HepG2 (cell line): ENCODE results near the gene RDH14. TPM values are rescaled to one million over a fixed set of nuclear protein-coding genes. Genes with fewer than 3 reads are reported as not detected.

Experiments used
- BRD4 ChIP-seq: sonication (generic); formaldehyde crosslinking; IDR thresholded peaks from 2 replicates; pipeline ENCODE4 v1.4.0; 2020; ENCODE audit warnings: missing genetic modification reagents
- CAMTA2 ChIP-seq: sonication (generic); formaldehyde crosslinking; IDR thresholded peaks from 2 replicates; pipeline ENCODE4 v1.4.0; 2020; ENCODE audit warnings: mild to moderate bottlenecking, missing genetic modification reagents, borderline replicate concordance
- GATAD2A ChIP-seq: IDR thresholded peaks from 2 replicates; pipeline ENCODE4 v1.6.1; 2016
- GTF3A ChIP-seq: sonication (generic); formaldehyde crosslinking; conservative IDR thresholded peaks from 2 replicates; pipeline ENCODE4 v1.4.0; 2020; ENCODE audit warnings: mild to moderate bottlenecking, missing genetic modification reagents
- JUNB ChIP-seq: sonication (generic); formaldehyde crosslinking; IDR thresholded peaks from 2 replicates; pipeline ENCODE4 v1.8.0; 2022; ENCODE audit warnings: missing genetic modification reagents, mild to moderate bottlenecking, borderline replicate concordance
- KDM5A ChIP-seq: fragments of 200-600 bp; sonication (generic); IDR thresholded peaks from 2 replicates; pipeline ENCODE4 v1.7.0; 2018; ENCODE audit warnings: antibody characterized with exemption, mild to moderate bottlenecking, low read length, borderline replicate concordance
- NFYC ChIP-seq: IDR thresholded peaks from 2 replicates; pipeline ENCODE4 v1.6.1; 2016; ENCODE audit warnings: missing genetic modification reagents, missing compliant biosample characterization
- POGZ ChIP-seq: sonication (generic); formaldehyde crosslinking; IDR thresholded peaks from 2 replicates; pipeline ENCODE4 v1.4.0; 2020; ENCODE audit warnings: mild to moderate bottlenecking, missing genetic modification reagents
- PTBP1 ChIP-seq: fragments of 200-400 bp; formaldehyde crosslinking; IDR thresholded peaks from 2 replicates; pipeline ENCODE4 v1.6.1; 2018; ENCODE audit warnings: low read length, low read depth; ENCODE audit not compliant: poor library complexity, severe bottlenecking
- RCOR2 ChIP-seq: IDR thresholded peaks from 2 replicates; pipeline ENCODE4 v1.6.1; 2016; ENCODE audit warnings: missing biosample characterization, missing genetic modification reagents
- RORA ChIP-seq: sonication (generic); formaldehyde crosslinking; IDR thresholded peaks from 2 replicates; pipeline ENCODE4 v1.5.0; 2020; ENCODE audit warnings: mild to moderate bottlenecking, missing genetic modification reagents, moderate library complexity
- SAP130 ChIP-seq: IDR thresholded peaks from 2 replicates; pipeline ENCODE4 v1.6.1; 2016; ENCODE audit warnings: low read depth
- SIX4 ChIP-seq: sonication (generic); formaldehyde crosslinking; IDR thresholded peaks from 2 replicates; pipeline ENCODE4 v1.4.0; 2020; ENCODE audit warnings: missing genetic modification reagents
- SP2 ChIP-seq: sonication (generic); formaldehyde crosslinking; IDR thresholded peaks from 2 replicates; pipeline ENCODE4 v1.5.1; 2020; ENCODE audit warnings: mild to moderate bottlenecking, missing genetic modification reagents
- TGIF2 ChIP-seq: IDR thresholded peaks from 2 replicates; pipeline ENCODE4 v1.6.1; 2016; ENCODE audit warnings: control low read depth, missing compliant biosample characterization
- TMF1 ChIP-seq: sonication (generic); formaldehyde crosslinking; IDR thresholded peaks from 2 replicates; pipeline ENCODE4 v1.8.1; 2022; ENCODE audit warnings: low read depth, missing genetic modification reagents
- U2AF1 ChIP-seq: fragments of 200-400 bp; formaldehyde crosslinking; optimal IDR thresholded peaks from 2 replicates; pipeline ENCODE3; 2017; ENCODE audit warnings: mild to moderate bottlenecking, low read depth, low read length
- ZC3H13 ChIP-seq: sonication (generic); formaldehyde crosslinking; IDR thresholded peaks from 2 replicates; pipeline ENCODE4 v1.8.1; 2023; ENCODE audit warnings: mild to moderate bottlenecking, missing genetic modification reagents, moderate library complexity
- ZFP1 ChIP-seq: IDR thresholded peaks from 2 replicates; pipeline ENCODE4 v1.6.1; 2016
- ZNF180 ChIP-seq: sonication (generic); formaldehyde crosslinking; IDR thresholded peaks from 2 replicates; pipeline ENCODE4 v1.4.0; 2020; ENCODE audit warnings: low read depth, missing genetic modification reagents, borderline replicate concordance
- ZNF558 ChIP-seq: sonication (generic); formaldehyde crosslinking; IDR thresholded peaks from 2 replicates; pipeline ENCODE4 v1.9.0; 2022; ENCODE audit warnings: mild to moderate bottlenecking, missing genetic modification reagents, borderline replicate concordance
- ZNF720 ChIP-seq: sonication (generic); formaldehyde crosslinking; IDR thresholded peaks from 2 replicates; pipeline ENCODE4 v1.4.0; 2020; ENCODE audit warnings: missing genetic modification reagents
- polyA plus RNA-seq, 8 experiments: library from polyadenylated mRNA; depleted of rRNA in 3 of 8; stranded (reverse) in 7 of 8; unstranded in 1 of 8; fragments of >200 nt; fragmentation: Illumina TruSeq in 4 of 8; extraction: Trizol in 4 of 8; gene quantifications; 2 replicates each; pipeline versions ENCODE4 v1.2.1 to v1.2.3, GENCODE V29; 2011 to 2016; ENCODE audit warnings: low read depth in 4 of 8, missing spikeins in 1 of 8, mixed read lengths in 1 of 8; ENCODE audit not compliant: insufficient read depth in 1 of 8
- total RNA-seq, 5 experiments: library from RNA; depleted of rRNA; stranded (reverse); fragments of >200 nt; fragmentation: Illumina TruSeq; extraction: Trizol; gene quantifications; 2 replicates each; pipeline ENCODE4 v1.2.3, GENCODE V29; 2016; ENCODE audit warnings: low read depth in 1 of 5
- TF ChIP-seq, protein P1 (sequence below): sonication (generic); formaldehyde crosslinking; IDR thresholded peaks from 2 replicates; pipeline ENCODE4 v1.8.0; 2023; ENCODE audit warnings: mild to moderate bottlenecking, missing genetic modification reagents
- TF ChIP-seq, protein P2 (sequence below): sonication (generic); formaldehyde crosslinking; IDR thresholded peaks from 2 replicates; pipeline ENCODE4 v1.8.0; 2022; ENCODE audit warnings: mild to moderate bottlenecking, missing genetic modification reagents, borderline replicate concordance
- TF ChIP-seq, protein P3 (sequence below): sonication (generic); formaldehyde crosslinking; IDR thresholded peaks from 2 replicates; pipeline ENCODE4 v1.5.0; 2020; ENCODE audit warnings: mild to moderate bottlenecking, missing genetic modification reagents
- TF ChIP-seq, protein P4 (sequence below), 2 experiments: IDR thresholded peaks; 2 replicates each; pipeline ENCODE4 v1.6.1; 2011 to 2012; ENCODE audit warnings: low read length in 2 of 2, borderline replicate concordance in 1 of 2, low read depth in 1 of 2, mild to moderate bottlenecking in 1 of 2, moderate library complexity in 1 of 2

RDH14 gene
- total and polyA plus RNA-seq, 2 of the 13 experiments (the other 11 are each of a cell fraction or from before 2014, with no cell fraction given), result 27.4 to 39.9 TPM

DNA sequence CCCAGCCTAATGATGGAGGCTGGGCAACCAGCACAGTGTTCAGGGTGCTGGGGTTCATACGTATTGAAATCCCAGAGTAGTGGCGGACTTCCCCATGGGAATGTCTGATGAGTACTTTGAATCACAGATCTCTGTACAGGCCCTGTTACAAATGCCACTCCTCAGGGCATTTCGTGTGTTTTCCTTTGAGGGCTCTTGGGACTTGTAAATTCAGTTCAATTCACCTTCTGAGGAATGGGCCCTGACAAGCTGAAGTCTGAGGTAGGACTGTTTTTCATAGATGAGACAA lies 288 bp upstream of the RDH14 start (continued):
- TF ChIP-seq, protein P1, sequence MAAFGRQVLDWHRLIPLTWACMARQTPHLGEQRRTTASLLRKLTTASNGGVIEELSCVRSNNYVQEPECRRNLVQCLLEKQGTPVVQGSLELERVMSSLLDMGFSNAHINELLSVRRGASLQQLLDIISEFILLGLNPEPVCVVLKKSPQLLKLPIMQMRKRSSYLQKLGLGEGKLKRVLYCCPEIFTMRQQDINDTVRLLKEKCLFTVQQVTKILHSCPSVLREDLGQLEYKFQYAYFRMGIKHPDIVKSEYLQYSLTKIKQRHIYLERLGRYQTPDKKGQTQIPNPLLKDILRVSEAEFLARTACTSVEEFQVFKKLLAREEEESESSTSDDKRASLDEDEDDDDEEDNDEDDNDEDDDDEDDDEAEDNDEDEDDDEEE, result no peak
- TF ChIP-seq, protein P2, sequence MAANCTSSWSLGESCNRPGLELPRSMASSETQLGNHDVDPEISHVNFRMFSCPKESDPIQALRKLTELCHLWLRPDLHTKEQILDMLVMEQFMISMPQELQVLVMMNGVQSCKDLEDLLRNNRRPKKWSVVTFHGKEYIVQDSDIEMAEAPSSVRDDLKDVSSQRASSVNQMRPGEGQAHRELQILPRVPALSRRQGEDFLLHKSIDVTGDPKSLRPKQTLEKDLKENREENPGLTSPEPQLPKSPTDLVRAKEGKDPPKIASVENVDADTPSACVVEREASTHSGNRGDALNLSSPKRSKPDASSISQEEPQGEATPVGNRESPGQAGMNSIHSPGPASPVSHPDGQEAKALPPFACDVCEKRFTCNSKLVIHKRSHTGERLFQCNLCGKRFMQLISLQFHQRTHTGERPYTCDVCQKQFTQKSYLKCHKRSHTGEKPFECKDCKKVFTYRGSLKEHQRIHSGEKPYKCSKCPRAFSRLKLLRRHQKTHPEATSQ (CRISPR knock-in tag), result no peak
- TF ChIP-seq GATAD2A (CRISPR knock-in tag) (0 out of 2 replicates have a peak, but pooled peaks have one; percentile 55), TGIF2 (CRISPR knock-in tag) (peak; percentile 17; the same call in 1 of the 2 replicates), U2AF1 (no peak), JUNB (CRISPR knock-in tag) (no peak), ZC3H13 (no peak), ZNF180 (CRISPR knock-in tag) (no peak), RORA (CRISPR knock-in tag) (no peak), NFYC (no peak), ZFP1 (CRISPR knock-in tag) (0 out of 2 replicates have a peak, but pooled peaks have one; percentile 19), PTBP1 (no peak), BRD4 (CRISPR knock-in tag) (no peak), TMF1 (CRISPR knock-in tag) (no peak), ZNF720 (CRISPR knock-in tag) (no peak), SAP130 (CRISPR knock-in tag) (peak; percentile 19; the same call in 1 of the 2 replicates), GTF3A (CRISPR knock-in tag) (no peak), ZNF558 (no peak), POGZ (CRISPR knock-in tag) (0 out of 2 replicates have a peak, but pooled peaks have one; percentile 9), KDM5A (peak; percentile 28; the same call in 1 of the 2 replicates), SIX4 (no peak), RCOR2 (CRISPR knock-in tag) (no peak), CAMTA2 (no peak), SP2 (no peak)
- TF ChIP-seq, protein P3, sequence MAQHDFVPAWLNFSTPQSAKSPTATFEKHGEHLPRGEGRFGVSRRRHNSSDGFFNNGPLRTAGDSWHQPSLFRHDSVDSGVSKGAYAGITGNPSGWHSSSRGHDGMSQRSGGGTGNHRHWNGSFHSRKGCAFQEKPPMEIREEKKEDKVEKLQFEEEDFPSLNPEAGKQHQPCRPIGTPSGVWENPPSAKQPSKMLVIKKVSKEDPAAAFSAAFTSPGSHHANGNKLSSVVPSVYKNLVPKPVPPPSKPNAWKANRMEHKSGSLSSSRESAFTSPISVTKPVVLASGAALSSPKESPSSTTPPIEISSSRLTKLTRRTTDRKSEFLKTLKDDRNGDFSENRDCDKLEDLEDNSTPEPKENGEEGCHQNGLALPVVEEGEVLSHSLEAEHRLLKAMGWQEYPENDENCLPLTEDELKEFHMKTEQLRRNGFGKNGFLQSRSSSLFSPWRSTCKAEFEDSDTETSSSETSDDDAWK (CRISPR knock-in tag), result no peak
- TF ChIP-seq, protein P4, sequence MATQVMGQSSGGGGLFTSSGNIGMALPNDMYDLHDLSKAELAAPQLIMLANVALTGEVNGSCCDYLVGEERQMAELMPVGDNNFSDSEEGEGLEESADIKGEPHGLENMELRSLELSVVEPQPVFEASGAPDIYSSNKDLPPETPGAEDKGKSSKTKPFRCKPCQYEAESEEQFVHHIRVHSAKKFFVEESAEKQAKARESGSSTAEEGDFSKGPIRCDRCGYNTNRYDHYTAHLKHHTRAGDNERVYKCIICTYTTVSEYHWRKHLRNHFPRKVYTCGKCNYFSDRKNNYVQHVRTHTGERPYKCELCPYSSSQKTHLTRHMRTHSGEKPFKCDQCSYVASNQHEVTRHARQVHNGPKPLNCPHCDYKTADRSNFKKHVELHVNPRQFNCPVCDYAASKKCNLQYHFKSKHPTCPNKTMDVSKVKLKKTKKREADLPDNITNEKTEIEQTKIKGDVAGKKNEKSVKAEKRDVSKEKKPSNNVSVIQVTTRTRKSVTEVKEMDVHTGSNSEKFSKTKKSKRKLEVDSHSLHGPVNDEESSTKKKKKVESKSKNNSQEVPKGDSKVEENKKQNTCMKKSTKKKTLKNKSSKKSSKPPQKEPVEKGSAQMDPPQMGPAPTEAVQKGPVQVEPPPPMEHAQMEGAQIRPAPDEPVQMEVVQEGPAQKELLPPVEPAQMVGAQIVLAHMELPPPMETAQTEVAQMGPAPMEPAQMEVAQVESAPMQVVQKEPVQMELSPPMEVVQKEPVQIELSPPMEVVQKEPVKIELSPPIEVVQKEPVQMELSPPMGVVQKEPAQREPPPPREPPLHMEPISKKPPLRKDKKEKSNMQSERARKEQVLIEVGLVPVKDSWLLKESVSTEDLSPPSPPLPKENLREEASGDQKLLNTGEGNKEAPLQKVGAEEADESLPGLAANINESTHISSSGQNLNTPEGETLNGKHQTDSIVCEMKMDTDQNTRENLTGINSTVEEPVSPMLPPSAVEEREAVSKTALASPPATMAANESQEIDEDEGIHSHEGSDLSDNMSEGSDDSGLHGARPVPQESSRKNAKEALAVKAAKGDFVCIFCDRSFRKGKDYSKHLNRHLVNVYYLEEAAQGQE (IDR thresholded peaks at IDR 0.05; ENCODE audit: borderline replicate concordance in 1 of 2, low read depth in 1 of 2, low read length in 2 of 2), result 0 out of 4 replicates have a peak, but pooled peaks of 1 of the 2 experiments have one; percentile 52
